ENCODE measurements around the gene DUSP1. TPM values are rescaled to one million over a fixed set of nuclear protein-coding genes. Genes with fewer than 3 reads are reported as not detected.

Gene DUSP1
- total RNA-seq, 1 donor from 2014 or later, result 91.7 TPM

- no peak for TF ChIP-seq CTCF (IDR thresholded peaks at IDR 0.05; ENCODE audit: partially characterized antibody, unreplicated experiment)
- Mint-ChIP-seq H3K27me3 (ENCODE audit: unreplicated experiment) (peaks cover 13% of the 10 kb centered on the region), H3K36me3 (ENCODE audit: unreplicated experiment) (no peaks in the 10 kb centered on the region), H3K9me3 (ENCODE audit: unreplicated experiment) (peaks cover 16% of the 10 kb centered on the region), H3K27ac (ENCODE audit: unreplicated experiment) (peak overlapping the region; percentile 97), H3K4me1 (ENCODE audit: low read depth, unreplicated experiment) (peaks cover 46% of the 10 kb centered on the region), H3K4me3 (ENCODE audit: unreplicated experiment) (peak overlapping the region; percentile 99)
- peak; percentile 53 for DNase-seq
Measured at GRCh38 chr5:172769616-172770373, 1.2 kb downstream of the DUSP1 start.

- H3K4me1 Mint-ChIP-seq (ENCODE audit: low read depth, unreplicated experiment), result peaks cover 45% of the 10 kb centered on the region
- H3K36me3 Mint-ChIP-seq (ENCODE audit: unreplicated experiment), result no peaks in the 10 kb centered on the region
- peaks cover 11% of the 10 kb centered on the region for H3K27me3 Mint-ChIP-seq (ENCODE audit: unreplicated experiment)
- peak overlapping the region; percentile 97 for H3K27ac Mint-ChIP-seq (ENCODE audit: unreplicated experiment)
- TF ChIP-seq CTCF (IDR thresholded peaks at IDR 0.05; ENCODE audit: partially characterized antibody, unreplicated experiment), result no peak
- no peak for DNase-seq
- H3K4me3 Mint-ChIP-seq (ENCODE audit: unreplicated experiment), result peak overlapping the region; percentile 99
- H3K9me3 Mint-ChIP-seq (ENCODE audit: unreplicated experiment), result peaks cover 17% of the 10 kb centered on the region
Measured at GRCh38 chr5:172769342-172769615, 1.7 kb downstream of the DUSP1 start.

GRCh38 chr5:172768573-172769341 lies 2.2 kb downstream of the DUSP1 start:
- TF ChIP-seq CTCF (IDR thresholded peaks at IDR 0.05; ENCODE audit: partially characterized antibody, unreplicated experiment), result no peak
- H3K27me3 Mint-ChIP-seq (ENCODE audit: unreplicated experiment), result peaks cover 11% of the 10 kb centered on the region
- no peaks in the 10 kb centered on the region for H3K36me3 Mint-ChIP-seq (ENCODE audit: unreplicated experiment)
- peaks cover 40% of the 10 kb centered on the region for H3K4me1 Mint-ChIP-seq (ENCODE audit: low read depth, unreplicated experiment)
- H3K4me3 Mint-ChIP-seq (ENCODE audit: unreplicated experiment), result peak overlapping the region; percentile 99
- DNase-seq, result no peak
- H3K27ac Mint-ChIP-seq (ENCODE audit: unreplicated experiment), result peak overlapping the region; percentile 97
- H3K9me3 Mint-ChIP-seq (ENCODE audit: unreplicated experiment), result peaks cover 17% of the 10 kb centered on the region

- peak overlapping the region; percentile 99 for H3K4me3 Mint-ChIP-seq (ENCODE audit: unreplicated experiment)
- H3K4me1 Mint-ChIP-seq (ENCODE audit: low read depth, unreplicated experiment), result peaks cover 38% of the 10 kb centered on the region
- peaks cover 17% of the 10 kb centered on the region for H3K9me3 Mint-ChIP-seq (ENCODE audit: unreplicated experiment)
- H3K27me3 Mint-ChIP-seq (ENCODE audit: unreplicated experiment), result peaks cover 11% of the 10 kb centered on the region
- H3K27ac Mint-ChIP-seq (ENCODE audit: unreplicated experiment), result no peak overlapping the region
- no peak for TF ChIP-seq CTCF (IDR thresholded peaks at IDR 0.05; ENCODE audit: partially characterized antibody, unreplicated experiment)
- no peaks in the 10 kb centered on the region for H3K36me3 Mint-ChIP-seq (ENCODE audit: unreplicated experiment)
- DNase-seq, result no peak
Measured at GRCh38 chr5:172768098-172768572, 2.9 kb downstream of the DUSP1 start.
